ENCODE measurements around the gene HGS. TPM values are rescaled to one million over a fixed set of nuclear protein-coding genes. Genes with fewer than 3 reads are reported as not detected.
A peak's percentile ranks its signal among the peaks of the same experiment; 100 is the strongest.

Gene HGS
- total RNA-seq, 2 donors from 2014 or later: 98.5 to 105 TPM

- peak; percentile 59 for ATAC-seq
- peak; percentile 74 to 78 for DNase-seq
- intact Hi-C loops (cut with DNase I, micrococcal nuclease): no loop called here
Observed at GRCh38 chr17:81713556-81714411, 30.0 kb downstream of the HGS start.

GRCh38 chr17:81714412-81715106 is 30.7 kb downstream of the HGS start:
- ATAC-seq (no peak), DNase-seq (peak in 1 of 2 donors; percentile 6)
- intact Hi-C loops (cut with DNase I, micrococcal nuclease): no loop called here

- DNase-seq (peak in 1 of 2 donors; percentile 8), ATAC-seq (no peak)
- intact Hi-C loops (cut with DNase I, micrococcal nuclease): no loop called here
Observed at GRCh38 chr17:81715107-81715871, 31.5 kb downstream of the HGS start.

GRCh38 chr17:81715872-81716673 is 32.3 kb downstream of the HGS start:
- no peak for ATAC-seq

GRCh38 chr17:81716674-81716996 is 32.8 kb downstream of the HGS start:
- DNase-seq: no peak
- intact Hi-C loops (cut with DNase I, micrococcal nuclease): no loop called here
- ATAC-seq: no peak

More at GRCh38 chr17:81715872-81716673, 32.3 kb downstream of the HGS start:
- no peak for DNase-seq
- intact Hi-C loops (cut with DNase I, micrococcal nuclease): no loop called here

GRCh38 chr17:81717049-81717765 is 33.4 kb downstream of the HGS start:
- ATAC-seq: no peak
- DNase-seq: no peak
- intact Hi-C loops (cut with DNase I, micrococcal nuclease): no loop called here

GRCh38 chr17:81717766-81718089 is 33.9 kb downstream of the HGS start:
- intact Hi-C loops (cut with DNase I, micrococcal nuclease): no loop called here
- ATAC-seq (no peak), DNase-seq (no peak)

GRCh38 chr17:81719410-81720266 is 35.8 kb downstream of the HGS start:
- DNase-seq (no peak), ATAC-seq (no peak)
- intact Hi-C loops (cut with DNase I, micrococcal nuclease): no loop called here

- intact Hi-C loops (cut with DNase I, micrococcal nuclease): no loop called here
- no peak for DNase-seq
- no peak for ATAC-seq
Observed at GRCh38 chr17:81720267-81721071, 36.7 kb downstream of the HGS start.

- intact Hi-C loops (cut with DNase I, micrococcal nuclease): no loop called here
- peak; percentile 88 to 89 for DNase-seq
- ATAC-seq: peak; percentile 85
Observed at GRCh38 chr17:81722184-81723120, 38.6 kb downstream of the HGS start.

- intact Hi-C loops (cut with DNase I, micrococcal nuclease): no loop called here
- DNase-seq (no peak), ATAC-seq (peak; percentile 34)
Observed at GRCh38 chr17:81723651-81724209, 39.9 kb downstream of the HGS start.

GRCh38 chr17:81725439-81725838 is 41.6 kb downstream of the HGS start:
- DNase-seq (no peak), ATAC-seq (no peak)
- intact Hi-C loops (cut with DNase I, micrococcal nuclease): no loop called here

GRCh38 chr17:81726004-81726403 is 42.2 kb downstream of the HGS start:
- DNase-seq (no peak), ATAC-seq (no peak)
- intact Hi-C loops (cut with DNase I, micrococcal nuclease): no loop called here

- intact Hi-C loops (cut with DNase I, micrococcal nuclease): no loop called here
- ATAC-seq (peak; percentile 74), DNase-seq (peak; percentile 71 to 87)
Observed at GRCh38 chr17:81727324-81728031, 43.7 kb downstream of the HGS start.
